Erythroblast (primary cell): ENCODE measurements around the gene GAS2L1.

Experiments
- GATA1 ChIP-seq: IDR thresholded peaks from 2 replicates; pipeline ENCODE4 v1.6.1; 2011; ENCODE audit warnings: low read depth, mild to moderate bottlenecking, control low read depth, low read length, moderate library complexity
- POLR2A ChIP-seq: IDR thresholded peaks from 2 replicates; pipeline ENCODE4 v1.6.1; 2011; ENCODE audit warnings: mild to moderate bottlenecking, low read length

GRCh38 chr22:29310863-29311339 lies 4.5 kb downstream of the GAS2L1 start:
- TF ChIP-seq POLR2A, result no peak
- no peak for TF ChIP-seq GATA1
